ENCODE data around the gene ICAM4. TPM values are rescaled to one million over a fixed set of nuclear protein-coding genes. Genes with fewer than 3 reads are reported as not detected.

Gene ICAM4
- total RNA-seq, 2 experiments from 2014 or later: 0.38 TPM; not detected in 1

GRCh38 chr19:10258080-10258710 lies 28.6 kb upstream of the ICAM4 start:
- Histone ChIP-seq H3K79me2 (ENCODE audit: insufficient read depth, low read depth, low read length) (peaks cover 16% of the 10 kb centered on the region), H3K4me1 (ENCODE audit: insufficient read depth, low read length, poor library complexity, severe bottlenecking) (peaks cover 6% of the 10 kb centered on the region), H2AFZ (ENCODE audit: low read length) (no peak overlapping the region), H3K4me2 (ENCODE audit: low read length) (no peak overlapping the region), H3K4me3 (ENCODE audit: low read depth, low read length, poor library complexity, severe bottlenecking) (no peak overlapping the region), H3K9me2 (ENCODE audit: insufficient read depth, low read length) (no peaks in the 10 kb centered on the region), H3K36me3 (ENCODE audit: insufficient read depth, low read length) (peaks cover 71% of the 10 kb centered on the region), H4K20me1 (ENCODE audit: insufficient read depth, low read length) (peaks cover 16% of the 10 kb centered on the region; the same call in 1 of the 2 replicates), H3K9me3 (ENCODE audit: low read length) (no peaks in the 10 kb centered on the region), H3K27ac (ENCODE audit: low read depth, low read length, poor library complexity, severe bottlenecking) (peak overlapping the region; percentile 20)
- no peak for DNase-seq (ENCODE audit: low spot score)
- TF ChIP-seq EZH2phosphoT487 (IDR thresholded peaks at IDR 0.05; ENCODE audit: borderline replicate concordance, low read depth, low read length) (no peak), CTCF (conservative IDR thresholded peaks at IDR 0.05; ENCODE audit: low read length) (no peak)
- no TSS peak for BruUV-seq (replicated peaks)
- intact Hi-C loops (cut with micrococcal nuclease; ENCODE audit: unreplicated experiment): loop anchor here (2.0 kb wide), 1 partner anchor 131 kb away; no protein-coding TSS in a partner anchor
- POLR2A ChIA-PET: interaction anchor here (0.6 to 2.0 kb wide), 2 partner anchors 94 to 122 kb away, joined by 3 to 6 read pairs; partner anchors contain the start of gene TYK2
- CTCF ChIA-PET (ENCODE audit: unreplicated experiment): interaction anchor here (0.6 to 0.7 kb wide), 2 partner anchors 13 to 46 kb away, joined by 3 read pairs; partner anchors contain the start of gene ICAM1

- TF ChIP-seq EZH2phosphoT487 (IDR thresholded peaks at IDR 0.05; ENCODE audit: borderline replicate concordance, low read depth, low read length) (no peak), CTCF (conservative IDR thresholded peaks at IDR 0.05; ENCODE audit: low read length) (peak; percentile 81)
- intact Hi-C loops (cut with micrococcal nuclease; ENCODE audit: unreplicated experiment): loop anchor here (2.0 kb wide), 1 partner anchor 129 kb away; no protein-coding TSS in a partner anchor
- no peak overlapping the region for H2AFZ ChIP-seq (ENCODE audit: low read length)
- H3K4me1 ChIP-seq (ENCODE audit: insufficient read depth, low read length, poor library complexity, severe bottlenecking): peaks cover 6% of the 10 kb centered on the region
- H3K4me3 ChIP-seq (ENCODE audit: low read depth, low read length, poor library complexity, severe bottlenecking): no peak overlapping the region
- ChIA-PET CTCF (ENCODE audit: unreplicated experiment) (interaction anchor here (0.5 to 1.4 kb wide), 4 partner anchors 10 to 47 kb away, joined by 3 to 5 read pairs (median 3); partner anchors contain the start of genes ICAM1 and ICAM5), POLR2A (interaction anchor here (0.5 to 2.0 kb wide), 5 partner anchors 68 to 159 kb away, joined by 3 to 7 read pairs (median 5); partner anchors contain the start of genes RAVER1 and TYK2)
- no peak overlapping the region for H3K27ac ChIP-seq (ENCODE audit: low read depth, low read length, poor library complexity, severe bottlenecking)
- H3K9me2 ChIP-seq (ENCODE audit: insufficient read depth, low read length): no peaks in the 10 kb centered on the region
- no peaks in the 10 kb centered on the region for H3K9me3 ChIP-seq (ENCODE audit: low read length)
- BruUV-seq (replicated peaks): TSS peak; percentile 44
- H3K36me3 ChIP-seq (ENCODE audit: insufficient read depth, low read length): peaks cover 60% of the 10 kb centered on the region
- H4K20me1 ChIP-seq (ENCODE audit: insufficient read depth, low read length): peaks cover 7% of the 10 kb centered on the region; the same call in 1 of the 2 replicates
- peaks cover 5% of the 10 kb centered on the region; the same call in 1 of the 2 replicates for H3K79me2 ChIP-seq (ENCODE audit: insufficient read depth, low read depth, low read length)
- DNase-seq (ENCODE audit: low spot score): peak; percentile 94
- peak overlapping the region; percentile 10; the same call in 1 of the 2 replicates for H3K4me2 ChIP-seq (ENCODE audit: low read length)
These were observed 27.4 kb upstream of the ICAM4 start for GRCh38 chr19:10259162-10259905.

Data from OCI-LY7 (cell line).